ENCODE measurements around the gene ISL1.

GRCh38 chr5:51347157-51347556, 36.1 kb upstream of the ISL1 start:
- TF ChIP-seq ZNF274 (IDR thresholded peaks at IDR 0.05; ENCODE audit: borderline replicate concordance, extremely low read depth, low read length) (no peak), CEBPB (IDR thresholded peaks at IDR 0.05; ENCODE audit: low read depth, low read length) (no peak), RBBP5 (IDR thresholded peaks at IDR 0.05; ENCODE audit: borderline replicate concordance, low read depth, low read length) (no peak)
- TF ChIP-seq, protein P1, sequence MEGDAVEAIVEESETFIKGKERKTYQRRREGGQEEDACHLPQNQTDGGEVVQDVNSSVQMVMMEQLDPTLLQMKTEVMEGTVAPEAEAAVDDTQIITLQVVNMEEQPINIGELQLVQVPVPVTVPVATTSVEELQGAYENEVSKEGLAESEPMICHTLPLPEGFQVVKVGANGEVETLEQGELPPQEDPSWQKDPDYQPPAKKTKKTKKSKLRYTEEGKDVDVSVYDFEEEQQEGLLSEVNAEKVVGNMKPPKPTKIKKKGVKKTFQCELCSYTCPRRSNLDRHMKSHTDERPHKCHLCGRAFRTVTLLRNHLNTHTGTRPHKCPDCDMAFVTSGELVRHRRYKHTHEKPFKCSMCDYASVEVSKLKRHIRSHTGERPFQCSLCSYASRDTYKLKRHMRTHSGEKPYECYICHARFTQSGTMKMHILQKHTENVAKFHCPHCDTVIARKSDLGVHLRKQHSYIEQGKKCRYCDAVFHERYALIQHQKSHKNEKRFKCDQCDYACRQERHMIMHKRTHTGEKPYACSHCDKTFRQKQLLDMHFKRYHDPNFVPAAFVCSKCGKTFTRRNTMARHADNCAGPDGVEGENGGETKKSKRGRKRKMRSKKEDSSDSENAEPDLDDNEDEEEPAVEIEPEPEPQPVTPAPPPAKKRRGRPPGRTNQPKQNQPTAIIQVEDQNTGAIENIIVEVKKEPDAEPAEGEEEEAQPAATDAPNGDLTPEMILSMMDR (IDR thresholded peaks at IDR 0.05; ENCODE audit: control extremely low read depth in 1 of 3, insufficient read depth in 1 of 3, low read depth in 1 of 3, low read length in 3 of 3) = no peak

Data from H1 (cell line).